GM18502 (cell line): ENCODE data around the gene MPDZ.
"Not testable (repeated sequence)": the region's sequence is repeated elsewhere in the genome, so short reads cannot be mapped to it uniquely, and the experiment has no call there.

Source experiments
- ATAC-seq: cut with Tn5 transposase; IDR thresholded peaks from one replicate; pipeline ENCODE4 v1.9.1; 2021; ENCODE audit warnings: mild to moderate bottlenecking; ENCODE audit not compliant: unreplicated experiment, poor library complexity

Gene MPDZ

GRCh38 chr9:13269589-13270452, 9.7 kb downstream of the MPDZ start:
- no peak for ATAC-seq

- no peak for ATAC-seq
Observed at GRCh38 chr9:13268469-13268868, 11.0 kb downstream of the MPDZ start.

GRCh38 chr9:13267743-13268142, 11.7 kb downstream of the MPDZ start:
- ATAC-seq: no peak

- no peak for ATAC-seq
Observed at GRCh38 chr9:13266167-13266566, 13.3 kb downstream of the MPDZ start.

- no peak for ATAC-seq
Observed at GRCh38 chr9:13264788-13265187, 14.7 kb downstream of the MPDZ start.

- no peak for ATAC-seq
Observed at GRCh38 chr9:13263511-13263910, 16.0 kb downstream of the MPDZ start.

GRCh38 chr9:13252852-13253251, 26.6 kb downstream of the MPDZ start:
- ATAC-seq: no peak

GRCh38 chr9:13244181-13244580, 35.3 kb downstream of the MPDZ start:
- ATAC-seq: no peak

- no peak for ATAC-seq
Observed at GRCh38 chr9:13241283-13241682, 38.2 kb downstream of the MPDZ start.

GRCh38 chr9:13239660-13240059, 39.8 kb downstream of the MPDZ start:
- no peak for ATAC-seq

GRCh38 chr9:13239208-13239607, 40.3 kb downstream of the MPDZ start:
- ATAC-seq: no peak

GRCh38 chr9:13234932-13235331, 44.6 kb downstream of the MPDZ start:
- no peak for ATAC-seq

- ATAC-seq: no peak
Observed at GRCh38 chr9:13228431-13228830, 51.1 kb downstream of the MPDZ start.

- ATAC-seq: no peak
Observed at GRCh38 chr9:13224366-13224765, 55.1 kb downstream of the MPDZ start.

- not testable (repeated sequence) for ATAC-seq
Observed at GRCh38 chr9:13222733-13223132, 56.8 kb downstream of the MPDZ start.

GRCh38 chr9:13221741-13222140, 57.8 kb downstream of the MPDZ start:
- ATAC-seq: no peak

- no peak for ATAC-seq
Observed at GRCh38 chr9:13220837-13221236, 58.7 kb downstream of the MPDZ start.

- ATAC-seq: no peak
Observed at GRCh38 chr9:13215791-13216554, 63.5 kb downstream of the MPDZ start.

- ATAC-seq: no peak
Observed at GRCh38 chr9:13213998-13214397, 65.5 kb downstream of the MPDZ start.

- no peak for ATAC-seq
Observed at GRCh38 chr9:13213337-13213736, 66.2 kb downstream of the MPDZ start.

- no peak for ATAC-seq
Observed at GRCh38 chr9:13210306-13210705, 69.2 kb downstream of the MPDZ start.

- no peak for ATAC-seq
Observed at GRCh38 chr9:13209498-13209897, 70.0 kb downstream of the MPDZ start.
